ENCODE measurements around the gene TUBGCP5. TPM values are rescaled to one million over a fixed set of nuclear protein-coding genes. Genes with fewer than 3 reads are reported as not detected.

The TUBGCP5 gene
- total RNA-seq, 1 experiment from 2014 or later = 18.8 TPM

GRCh38 chr15:22955544-22956119, 83.7 kb downstream of the TUBGCP5 start (continued):
- TF ChIP-seq, protein P1, sequence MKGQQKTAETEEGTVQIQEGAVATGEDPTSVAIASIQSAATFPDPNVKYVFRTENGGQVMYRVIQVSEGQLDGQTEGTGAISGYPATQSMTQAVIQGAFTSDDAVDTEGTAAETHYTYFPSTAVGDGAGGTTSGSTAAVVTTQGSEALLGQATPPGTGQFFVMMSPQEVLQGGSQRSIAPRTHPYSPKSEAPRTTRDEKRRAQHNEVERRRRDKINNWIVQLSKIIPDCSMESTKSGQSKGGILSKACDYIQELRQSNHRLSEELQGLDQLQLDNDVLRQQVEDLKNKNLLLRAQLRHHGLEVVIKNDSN (CRISPR knock-in tag; IDR thresholded peaks at IDR 0.05) = no peak
- no peak for TF ChIP-seq OVOL2 (CRISPR knock-in tag; IDR thresholded peaks at IDR 0.05; ENCODE audit: borderline replicate concordance)
- no peak for TF ChIP-seq ZNF425 (CRISPR knock-in tag; conservative IDR thresholded peaks at IDR 0.05)
- no peak for TF ChIP-seq IRF2 (CRISPR knock-in tag; IDR thresholded peaks at IDR 0.05; ENCODE audit: borderline replicate concordance, low read depth)
- TF ChIP-seq GTF2I (CRISPR knock-in tag; conservative IDR thresholded peaks at IDR 0.05) = no peak
- no peak for TF ChIP-seq NR1H2 (CRISPR knock-in tag; IDR thresholded peaks at IDR 0.05)
- no peak for TF ChIP-seq CDX4 (CRISPR knock-in tag; IDR thresholded peaks at IDR 0.05; ENCODE audit: borderline replicate concordance)
- no peak for TF ChIP-seq TEAD1 (CRISPR knock-in tag; IDR thresholded peaks at IDR 0.05)
- TF ChIP-seq, protein P2, sequence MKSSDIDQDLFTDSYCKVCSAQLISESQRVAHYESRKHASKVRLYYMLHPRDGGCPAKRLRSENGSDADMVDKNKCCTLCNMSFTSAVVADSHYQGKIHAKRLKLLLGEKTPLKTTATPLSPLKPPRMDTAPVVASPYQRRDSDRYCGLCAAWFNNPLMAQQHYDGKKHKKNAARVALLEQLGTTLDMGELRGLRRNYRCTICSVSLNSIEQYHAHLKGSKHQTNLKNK (CRISPR knock-in tag; IDR thresholded peaks at IDR 0.05) = no peak
- no peak for TF ChIP-seq ETV6 (CRISPR knock-in tag; IDR thresholded peaks at IDR 0.05)
- TF ChIP-seq, protein P3, sequence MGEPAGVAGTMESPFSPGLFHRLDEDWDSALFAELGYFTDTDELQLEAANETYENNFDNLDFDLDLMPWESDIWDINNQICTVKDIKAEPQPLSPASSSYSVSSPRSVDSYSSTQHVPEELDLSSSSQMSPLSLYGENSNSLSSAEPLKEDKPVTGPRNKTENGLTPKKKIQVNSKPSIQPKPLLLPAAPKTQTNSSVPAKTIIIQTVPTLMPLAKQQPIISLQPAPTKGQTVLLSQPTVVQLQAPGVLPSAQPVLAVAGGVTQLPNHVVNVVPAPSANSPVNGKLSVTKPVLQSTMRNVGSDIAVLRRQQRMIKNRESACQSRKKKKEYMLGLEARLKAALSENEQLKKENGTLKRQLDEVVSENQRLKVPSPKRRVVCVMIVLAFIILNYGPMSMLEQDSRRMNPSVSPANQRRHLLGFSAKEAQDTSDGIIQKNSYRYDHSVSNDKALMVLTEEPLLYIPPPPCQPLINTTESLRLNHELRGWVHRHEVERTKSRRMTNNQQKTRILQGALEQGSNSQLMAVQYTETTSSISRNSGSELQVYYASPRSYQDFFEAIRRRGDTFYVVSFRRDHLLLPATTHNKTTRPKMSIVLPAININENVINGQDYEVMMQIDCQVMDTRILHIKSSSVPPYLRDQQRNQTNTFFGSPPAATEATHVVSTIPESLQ (CRISPR knock-in tag; IDR thresholded peaks at IDR 0.05) = no peak
- no peak for TF ChIP-seq AFF4 (CRISPR knock-in tag; IDR thresholded peaks at IDR 0.05; ENCODE audit: borderline replicate concordance)

GRCh38 chr15:22954798-22955543, 84.4 kb downstream of the TUBGCP5 start:
- ATAC-seq = no peak

More at GRCh38 chr15:22954798-22955543, 84.4 kb downstream of the TUBGCP5 start:
- TF ChIP-seq CREM (CRISPR knock-in tag; IDR thresholded peaks at IDR 0.05) = no peak
- TF ChIP-seq ZNF416 (CRISPR knock-in tag; IDR thresholded peaks at IDR 0.05) = no peak
- TF ChIP-seq, protein P4, sequence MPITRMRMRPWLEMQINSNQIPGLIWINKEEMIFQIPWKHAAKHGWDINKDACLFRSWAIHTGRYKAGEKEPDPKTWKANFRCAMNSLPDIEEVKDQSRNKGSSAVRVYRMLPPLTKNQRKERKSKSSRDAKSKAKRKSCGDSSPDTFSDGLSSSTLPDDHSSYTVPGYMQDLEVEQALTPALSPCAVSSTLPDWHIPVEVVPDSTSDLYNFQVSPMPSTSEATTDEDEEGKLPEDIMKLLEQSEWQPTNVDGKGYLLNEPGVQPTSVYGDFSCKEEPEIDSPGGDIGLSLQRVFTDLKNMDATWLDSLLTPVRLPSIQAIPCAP (CRISPR knock-in tag; IDR thresholded peaks at IDR 0.05) = no peak
- TF ChIP-seq IRF2 (CRISPR knock-in tag; IDR thresholded peaks at IDR 0.05; ENCODE audit: borderline replicate concordance, low read depth) = no peak
- TF ChIP-seq NR3C1 (CRISPR knock-in tag; conservative IDR thresholded peaks at IDR 0.05; ENCODE audit: low read depth) = no peak
- TF ChIP-seq CBFB (CRISPR knock-in tag; IDR thresholded peaks at IDR 0.05; ENCODE audit: low read depth) = no peak
- no peak for TF ChIP-seq E2F5 (CRISPR knock-in tag; IDR thresholded peaks at IDR 0.05)
- no peak for TF ChIP-seq ESRRA (CRISPR knock-in tag; IDR thresholded peaks at IDR 0.05; ENCODE audit: borderline replicate concordance)
- TF ChIP-seq NR1H2 (CRISPR knock-in tag; IDR thresholded peaks at IDR 0.05) = no peak
- TF ChIP-seq ATF3 (CRISPR knock-in tag; conservative IDR thresholded peaks at IDR 0.05) = no peak
- TF ChIP-seq, protein P5, sequence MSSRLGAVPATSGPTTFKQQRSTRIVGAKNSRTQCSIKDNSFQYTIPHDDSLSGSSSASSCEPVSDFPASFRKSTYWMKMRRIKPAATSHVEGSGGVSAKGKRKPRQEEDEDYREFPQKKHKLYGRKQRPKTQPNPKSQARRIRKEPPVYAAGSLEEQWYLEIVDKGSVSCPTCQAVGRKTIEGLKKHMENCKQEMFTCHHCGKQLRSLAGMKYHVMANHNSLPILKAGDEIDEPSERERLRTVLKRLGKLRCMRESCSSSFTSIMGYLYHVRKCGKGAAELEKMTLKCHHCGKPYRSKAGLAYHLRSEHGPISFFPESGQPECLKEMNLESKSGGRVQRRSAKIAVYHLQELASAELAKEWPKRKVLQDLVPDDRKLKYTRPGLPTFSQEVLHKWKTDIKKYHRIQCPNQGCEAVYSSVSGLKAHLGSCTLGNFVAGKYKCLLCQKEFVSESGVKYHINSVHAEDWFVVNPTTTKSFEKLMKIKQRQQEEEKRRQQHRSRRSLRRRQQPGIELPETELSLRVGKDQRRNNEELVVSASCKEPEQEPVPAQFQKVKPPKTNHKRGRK (CRISPR knock-in tag; IDR thresholded peaks at IDR 0.05; ENCODE audit: borderline replicate concordance) = no peak
- H3K27me3 Mint-ChIP-seq (ENCODE audit: low read depth) = peaks cover 54% of the 10 kb centered on the region
- DNase-seq (ENCODE audit: low spot score) = no peak
- no peaks in the 10 kb centered on the region for H3K36me3 Mint-ChIP-seq
- no peaks in the 10 kb centered on the region for H3K9me3 Mint-ChIP-seq
- ChIA-PET POLR2A (no interaction called here), CTCF (no interaction called here)
- H3K4me3 Mint-ChIP-seq = no peak overlapping the region
- H3K27ac Mint-ChIP-seq = no peak overlapping the region
- H3K4me1 Mint-ChIP-seq = peaks cover 29% of the 10 kb centered on the region

Data from WTC11 (cell line).